Stimulated activated CD4-positive, alpha-beta T cell treated with anti-CD3 and anti-CD28 coated beads, TNF-alpha, amount 100 ng/mL, for 24 hours (primary cell): ENCODE results near the gene SYT2.

Source experiments
- DNase-seq, 3 experiments: peaks; one replicate each; pipeline ENCODE4 v3.0.0-alpha.2; 2020; ENCODE audit warnings: low read depth in 3 of 3

SYT2 gene

GRCh38 chr1:202679406-202680177, 30.7 kb downstream of the SYT2 start:
- no peak for DNase-seq

GRCh38 chr1:202677433-202677832, 32.8 kb downstream of the SYT2 start:
- DNase-seq: no peak

GRCh38 chr1:202673531-202673930, 36.7 kb downstream of the SYT2 start:
- DNase-seq: no peak

- DNase-seq: no peak
These were observed 38.9 kb downstream of the SYT2 start for GRCh38 chr1:202671399-202671798.

DNA sequence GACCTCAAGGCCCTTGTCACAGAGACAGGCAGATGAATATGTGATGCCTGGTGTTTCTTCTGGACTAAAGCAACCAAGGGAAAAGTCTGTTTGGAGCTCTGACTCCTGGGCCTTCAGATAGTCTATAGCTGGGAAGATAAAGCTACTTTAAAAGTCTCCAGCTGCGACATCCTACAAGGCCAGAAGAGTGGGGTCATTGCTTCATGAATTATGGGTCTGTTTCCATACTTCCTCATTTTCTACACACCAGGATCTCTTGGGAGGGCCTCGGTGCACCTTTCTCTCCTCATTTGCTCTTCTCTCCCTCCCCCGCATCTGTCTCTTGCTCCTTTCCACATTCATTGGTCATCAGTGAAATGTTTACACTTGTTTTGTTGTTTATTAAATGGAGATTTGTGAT, 44.8 kb downstream of the SYT2 start:
- DNase-seq: no peak

- DNase-seq: no peak
These were observed 46.2 kb downstream of the SYT2 start for GRCh38 chr1:202664083-202664482.

GRCh38 chr1:202663131-202663530, 47.1 kb downstream of the SYT2 start:
- DNase-seq: no peak

DNA sequence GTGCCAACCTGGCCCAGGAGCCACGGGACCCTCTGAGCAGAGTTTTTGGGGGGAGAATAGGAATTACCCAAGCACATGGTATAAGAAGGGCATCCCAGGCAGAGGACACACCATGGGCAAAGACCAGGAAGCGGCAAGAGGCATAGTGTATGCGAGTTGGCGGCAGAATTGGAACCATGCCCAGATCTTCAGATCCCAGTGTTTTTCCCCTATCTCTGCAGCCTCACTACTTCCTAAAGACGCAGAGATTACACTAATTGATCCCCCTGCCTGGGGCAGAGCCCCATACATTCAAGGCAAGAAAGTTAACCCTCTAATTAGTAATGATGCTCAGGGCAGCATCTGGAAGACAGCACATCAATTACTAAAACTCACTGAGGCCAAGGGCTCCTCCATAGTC, 48.2 kb downstream of the SYT2 start:
- no peak for DNase-seq

DNA sequence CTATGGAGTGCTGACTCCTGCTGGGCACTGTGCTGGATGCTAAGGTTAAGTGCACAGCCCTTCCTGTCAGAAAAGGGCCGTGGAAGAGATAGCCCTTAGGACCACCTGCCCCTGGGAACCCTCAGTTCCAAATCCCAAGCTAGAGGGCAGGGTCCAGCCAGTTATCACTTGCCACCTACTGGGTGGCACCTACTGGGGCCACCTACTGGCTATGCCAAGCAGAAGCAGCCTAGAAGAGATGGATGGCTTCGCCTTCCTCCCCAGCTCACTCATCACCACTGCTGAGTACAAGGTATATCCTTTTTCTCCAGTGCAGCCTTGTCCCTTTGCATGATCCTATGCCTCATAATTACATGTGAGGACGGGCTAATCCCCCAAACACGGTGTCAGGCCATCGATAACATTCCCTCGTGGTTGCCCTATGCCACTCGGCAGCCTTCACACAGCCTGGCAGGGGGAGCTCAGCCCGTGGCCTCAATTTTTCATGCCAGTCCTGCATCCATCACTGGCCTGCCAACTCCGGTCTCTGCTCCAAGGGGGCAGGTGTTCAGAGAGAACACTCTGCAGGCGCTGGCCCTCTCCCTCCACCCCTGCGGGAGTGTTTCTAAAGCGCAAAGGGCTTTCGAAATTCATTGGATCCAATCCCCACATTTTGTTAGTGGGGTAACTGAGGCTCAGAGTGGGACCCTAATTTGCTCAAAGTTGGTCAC, 49.0 kb downstream of the SYT2 start:
- no peak for DNase-seq

DNA sequence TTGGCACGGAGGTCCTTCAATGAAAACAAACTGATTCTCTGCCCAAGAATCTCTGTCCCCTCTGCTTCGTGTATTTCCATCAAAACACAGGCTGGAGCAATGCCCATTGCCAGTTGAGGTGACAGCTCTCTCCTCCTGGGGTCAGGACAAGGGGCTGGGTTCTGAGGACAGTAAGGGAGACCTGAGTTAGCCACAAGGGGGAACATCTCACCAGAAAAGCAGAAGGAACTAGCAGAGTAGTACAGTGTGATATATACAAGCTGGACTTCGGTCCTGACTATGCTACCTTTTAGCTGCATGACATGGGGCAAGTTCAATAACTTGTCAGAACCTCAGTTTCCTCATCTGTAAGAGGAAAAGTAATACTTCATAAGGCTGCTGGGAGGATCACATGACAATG, 50.3 kb downstream of the SYT2 start:
- DNase-seq: no peak

- no peak for DNase-seq
These were observed 50.7 kb downstream of the SYT2 start for GRCh38 chr1:202659541-202659940.

GRCh38 chr1:202658769-202659168, 51.5 kb downstream of the SYT2 start:
- DNase-seq: no peak

- no peak for DNase-seq
These were observed 51.9 kb downstream of the SYT2 start for GRCh38 chr1:202658251-202658759.

DNA sequence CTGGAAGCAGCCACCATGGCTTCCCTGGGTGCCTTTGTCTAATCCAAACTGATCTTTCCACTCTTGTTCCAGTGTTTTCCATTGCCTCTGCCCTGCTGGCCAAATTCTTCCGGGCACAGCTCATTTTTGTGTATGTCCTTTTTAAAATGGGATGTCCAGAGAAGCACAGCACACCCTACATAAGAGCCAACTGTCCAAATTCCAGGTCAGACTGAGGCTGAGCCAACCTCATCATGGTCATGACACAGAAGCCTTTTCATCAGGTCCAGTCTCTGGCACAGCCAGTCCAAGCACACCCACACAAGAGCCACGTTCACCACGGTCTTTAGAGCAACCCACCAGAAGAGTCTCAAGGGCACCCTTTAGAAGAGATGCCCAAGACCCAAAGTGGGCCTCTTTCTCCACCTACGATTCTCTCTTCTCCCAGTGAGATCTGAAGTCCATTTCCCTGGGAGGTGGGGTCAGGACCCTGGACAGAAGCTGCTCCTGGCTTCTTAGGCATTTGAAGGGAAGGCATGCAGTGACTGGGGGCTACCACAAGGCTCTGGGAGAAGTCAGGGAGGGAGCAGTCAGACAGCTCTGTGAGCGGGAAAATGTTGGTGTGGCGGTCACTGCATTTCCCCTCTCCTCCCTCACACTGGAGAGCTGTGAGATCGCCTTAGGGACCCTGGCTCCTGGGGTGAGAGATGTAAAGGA, 53.2 kb downstream of the SYT2 start:
- DNase-seq: no peak

- no peak for DNase-seq
These were observed 54.2 kb downstream of the SYT2 start for GRCh38 chr1:202656057-202656456.

DNA sequence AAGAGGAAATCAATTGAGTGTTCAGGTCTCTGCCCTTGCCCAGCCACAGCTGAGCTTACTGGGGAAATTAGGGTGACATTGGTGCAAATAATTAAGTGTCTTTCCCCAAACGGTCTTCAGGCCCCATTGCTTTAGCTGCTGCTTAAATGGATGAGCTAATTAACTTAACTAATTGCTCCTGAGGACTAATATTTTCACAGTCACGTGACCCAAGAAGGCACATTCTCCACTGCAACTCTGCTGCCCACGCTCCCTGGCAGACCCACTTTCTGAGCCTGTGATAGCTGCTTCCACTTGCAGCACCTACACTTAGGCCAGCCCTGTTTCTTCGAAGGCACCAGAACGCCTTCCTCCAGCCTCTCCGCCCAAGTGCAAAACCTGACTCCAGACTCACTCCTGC, 56.2 kb downstream of the SYT2 start:
- no peak for DNase-seq

DNA sequence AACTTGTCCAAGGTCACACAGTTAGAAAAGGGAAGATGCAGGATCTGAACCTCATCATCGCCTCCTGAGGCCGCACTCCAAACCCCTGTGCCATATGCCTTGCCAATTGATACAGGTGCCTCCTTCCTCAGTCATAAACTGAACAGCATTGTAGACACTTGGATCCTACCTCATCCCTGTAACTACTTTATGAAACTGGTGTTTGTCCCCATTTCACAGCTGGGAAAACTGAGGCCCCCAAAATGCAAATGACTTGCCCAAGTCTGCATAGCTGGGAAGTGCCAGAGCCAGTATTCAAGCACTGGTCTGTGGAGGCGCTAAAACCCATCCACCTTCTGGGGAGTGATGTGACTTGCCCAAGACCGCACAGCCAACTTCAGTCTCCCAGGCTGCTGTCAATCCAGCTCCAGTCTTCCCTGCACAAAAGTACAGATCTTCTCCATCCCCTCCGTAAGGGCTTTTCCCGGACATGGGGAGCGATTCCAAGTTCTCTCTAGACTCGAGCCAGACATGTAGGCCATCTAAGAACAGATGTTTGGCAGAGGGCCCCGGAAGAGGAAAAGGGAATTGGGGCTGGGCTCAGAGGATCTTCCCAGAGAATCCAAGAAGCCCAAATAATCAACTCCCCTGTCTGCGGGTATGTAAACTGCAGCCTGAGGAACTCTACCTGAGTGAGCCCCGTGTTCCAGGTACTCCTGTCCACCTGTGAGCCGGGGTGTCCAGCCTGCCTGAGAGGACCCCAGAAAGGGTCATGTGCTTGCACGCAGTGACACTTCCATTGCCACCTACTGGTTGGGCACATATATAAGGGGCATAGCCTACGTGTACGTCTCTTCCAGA, 60.5 kb downstream of the SYT2 start:
- DNase-seq: no peak

GRCh38 chr1:202648605-202649226, 61.5 kb downstream of the SYT2 start:
- no peak for DNase-seq

DNA sequence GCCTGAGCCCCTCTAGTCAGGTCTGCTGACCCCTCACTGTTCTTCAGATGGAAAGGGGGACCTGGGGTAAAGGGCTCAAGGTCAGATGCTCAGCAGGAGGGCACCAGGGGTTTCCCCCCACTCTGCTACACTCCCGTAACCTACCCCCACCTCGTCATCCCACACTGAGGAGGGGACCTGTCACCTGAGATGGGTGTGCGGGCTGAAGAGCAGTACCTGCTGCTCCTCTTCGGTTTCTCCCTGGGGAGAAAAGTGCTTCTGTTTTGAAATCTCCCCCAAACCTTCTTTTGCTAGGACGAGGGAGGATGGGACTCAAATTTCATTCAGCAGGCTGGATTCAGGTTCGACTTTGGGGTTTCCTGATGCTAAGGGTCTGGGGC, 65.2 kb downstream of the SYT2 start:
- no peak for DNase-seq

DNA sequence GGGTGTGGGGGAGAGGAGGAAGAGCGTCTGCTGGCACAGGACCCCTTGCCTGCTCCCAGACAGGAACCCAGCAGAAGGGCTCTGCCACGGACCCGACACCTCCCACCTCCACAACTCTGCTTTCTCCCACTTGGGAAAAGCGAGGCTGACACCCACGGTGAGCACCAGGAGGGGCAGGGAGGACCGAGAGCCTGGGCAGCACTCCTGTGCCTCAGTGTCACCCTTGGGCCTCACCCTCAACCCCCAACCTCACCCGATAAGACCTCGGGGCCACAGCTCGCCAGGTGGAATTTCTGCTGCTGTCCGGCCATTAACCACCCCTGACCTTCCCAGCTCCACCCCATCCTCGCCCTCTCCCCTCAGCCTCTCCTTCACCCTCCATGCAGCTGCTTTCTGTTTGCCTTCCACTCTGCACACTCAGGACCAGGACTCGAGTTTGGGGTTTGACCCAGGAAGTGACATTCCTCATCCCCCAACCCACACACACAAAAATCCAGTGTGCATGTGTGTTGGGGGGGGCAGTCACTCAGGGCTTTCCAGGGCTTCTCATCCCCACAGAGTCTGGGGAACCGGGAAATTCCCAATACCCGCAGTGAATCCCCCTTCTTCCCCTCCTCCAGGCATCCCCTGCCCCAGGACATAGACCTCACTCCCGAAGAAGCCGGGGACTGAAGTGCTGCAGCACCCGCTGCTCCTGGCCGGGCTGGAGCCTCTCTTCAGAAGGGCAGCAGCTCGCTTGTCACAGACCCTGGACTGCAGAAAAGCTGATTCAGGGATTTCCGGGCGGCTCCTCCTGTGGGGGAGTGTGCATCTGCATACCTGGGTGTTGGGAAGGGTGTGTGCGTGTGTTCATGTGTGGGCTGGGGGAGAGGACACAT, 65.8 kb downstream of the SYT2 start:
- no peak for DNase-seq
